ENCODE results near the gene IRS2.

Gene IRS2

GRCh38 chr13:109725995-109726637 is 60.3 kb downstream of the IRS2 start:
- Histone ChIP-seq H3K27ac (ENCODE audit: low read length, poor library complexity, severe bottlenecking) (no peak overlapping the region), H3K18ac (ENCODE audit: low read depth in 1 of 2, low read length in 2 of 2) (no peak overlapping the region), H3K4me1 (ENCODE audit: control insufficient read depth, insufficient read depth, low read depth, low read length) (no peaks in the 10 kb centered on the region), H3K14ac (ENCODE audit: low read length in 2 of 2) (no peak overlapping the region), H2AK5ac (ENCODE audit: low read length, severe bottlenecking) (no peak overlapping the region), H3K79me1 (replicated peaks; ENCODE audit: low read length, poor library complexity, severe bottlenecking) (no peaks in the 10 kb centered on the region), H3K4me3 (ENCODE audit: insufficient read depth in 1 of 2, low read depth in 1 of 2, low read length in 2 of 2) (no peak overlapping the region), H3K4me2 (ENCODE audit: low read length, poor library complexity, severe bottlenecking) (no peak overlapping the region), H3K4ac (ENCODE audit: low read depth in 1 of 2, low read length in 2 of 2) (no peak overlapping the region), H4K91ac (ENCODE audit: low read length) (no peak overlapping the region), H3K23ac (ENCODE audit: low read length in 2 of 2) (no peak overlapping the region), H2BK12ac (ENCODE audit: low read length in 2 of 2) (no peak overlapping the region), H4K8ac (ENCODE audit: low read length) (no peak overlapping the region), H3K36me3 (ENCODE audit: control insufficient read depth in 1 of 2, insufficient read depth in 2 of 2, low read depth in 1 of 2, low read length in 2 of 2) (no peaks in the 10 kb centered on the region), H2BK15ac (ENCODE audit: low read depth, poor library complexity, severe bottlenecking) (no peak overlapping the region), H2AFZ (ENCODE audit: low read depth, low read length) (no peak overlapping the region), H2BK5ac (ENCODE audit: low read depth, low read length, poor library complexity, severe bottlenecking) (no peak overlapping the region), H2BK120ac (ENCODE audit: low read depth, low read length) (no peak overlapping the region), H3K9ac (ENCODE audit: low read length) (no peak overlapping the region), H3K9me3 (ENCODE audit: control insufficient read depth, low read length) (no peaks in the 10 kb centered on the region), H3K27me3 (ENCODE audit: control insufficient read depth in 1 of 2, insufficient read depth in 1 of 2, low read length in 2 of 2) (peaks cover 0 to 27% of the 10 kb centered on the region in 2 experiments)
- 96% methylated on average over 7 of the region's 7 CpGs for WGBS
- DNase-seq: no peak

GRCh38 chr13:109725297-109725696 is 61.1 kb downstream of the IRS2 start:
- WGBS: 68% methylated on average over 3 of the region's 4 CpGs
- Histone ChIP-seq H3K9me3 (ENCODE audit: control insufficient read depth, low read length) (no peaks in the 10 kb centered on the region), H4K8ac (ENCODE audit: low read length) (no peak overlapping the region), H2AFZ (ENCODE audit: low read depth, low read length) (no peak overlapping the region), H2BK12ac (ENCODE audit: low read length in 2 of 2) (no peak overlapping the region), H3K9ac (ENCODE audit: low read length) (no peak overlapping the region), H3K79me1 (replicated peaks; ENCODE audit: low read length, poor library complexity, severe bottlenecking) (no peaks in the 10 kb centered on the region), H3K27me3 (ENCODE audit: control insufficient read depth in 1 of 2, insufficient read depth in 1 of 2, low read length in 2 of 2) (peaks cover 0 to 27% of the 10 kb centered on the region in 2 experiments), H2BK15ac (ENCODE audit: low read depth, poor library complexity, severe bottlenecking) (no peak overlapping the region), H3K23ac (ENCODE audit: low read length in 2 of 2) (no peak overlapping the region), H2AK5ac (ENCODE audit: low read length, severe bottlenecking) (no peak overlapping the region), H3K36me3 (ENCODE audit: control insufficient read depth in 1 of 2, insufficient read depth in 2 of 2, low read depth in 1 of 2, low read length in 2 of 2) (no peaks in the 10 kb centered on the region), H3K4ac (ENCODE audit: low read depth in 1 of 2, low read length in 2 of 2) (no peak overlapping the region), H3K14ac (ENCODE audit: low read length in 2 of 2) (no peak overlapping the region), H4K91ac (ENCODE audit: low read length) (no peak overlapping the region), H3K4me3 (ENCODE audit: insufficient read depth in 1 of 2, low read depth in 1 of 2, low read length in 2 of 2) (no peak overlapping the region), H2BK120ac (ENCODE audit: low read depth, low read length) (no peak overlapping the region), H3K27ac (ENCODE audit: low read length, poor library complexity, severe bottlenecking) (no peak overlapping the region), H3K4me1 (ENCODE audit: control insufficient read depth, insufficient read depth, low read depth, low read length) (no peaks in the 10 kb centered on the region), H3K18ac (ENCODE audit: low read depth in 1 of 2, low read length in 2 of 2) (no peak overlapping the region), H2BK5ac (ENCODE audit: low read depth, low read length, poor library complexity, severe bottlenecking) (no peak overlapping the region), H3K4me2 (ENCODE audit: low read length, poor library complexity, severe bottlenecking) (no peak overlapping the region)
- DNase-seq: no peak

GRCh38 chr13:109724603-109725002 is 61.8 kb downstream of the IRS2 start:
- H4K91ac ChIP-seq (ENCODE audit: low read length): no peak overlapping the region
- WGBS: 94% methylated on average over 6 of the region's 6 CpGs
- H3K4me3 ChIP-seq (ENCODE audit: insufficient read depth in 1 of 2, low read depth in 1 of 2, low read length in 2 of 2): no peak overlapping the region
- no peak overlapping the region for H2AK5ac ChIP-seq (ENCODE audit: low read length, severe bottlenecking)
- H2BK12ac ChIP-seq (ENCODE audit: low read length in 2 of 2): no peak overlapping the region
- DNase-seq: no peak
- no peak overlapping the region for H2BK15ac ChIP-seq (ENCODE audit: low read depth, poor library complexity, severe bottlenecking)
- H3K14ac ChIP-seq (ENCODE audit: low read length in 2 of 2): no peak overlapping the region
- H2BK120ac ChIP-seq (ENCODE audit: low read depth, low read length): no peak overlapping the region
- no peak overlapping the region for H3K23ac ChIP-seq (ENCODE audit: low read length in 2 of 2)
- H3K27ac ChIP-seq (ENCODE audit: low read length, poor library complexity, severe bottlenecking): no peak overlapping the region
- no peak overlapping the region for H3K18ac ChIP-seq (ENCODE audit: low read depth in 1 of 2, low read length in 2 of 2)
- no peak overlapping the region for H2BK5ac ChIP-seq (ENCODE audit: low read depth, low read length, poor library complexity, severe bottlenecking)
- H3K9ac ChIP-seq (ENCODE audit: low read length): no peak overlapping the region
- H3K36me3 ChIP-seq (ENCODE audit: control insufficient read depth in 1 of 2, insufficient read depth in 2 of 2, low read depth in 1 of 2, low read length in 2 of 2): no peaks in the 10 kb centered on the region
- no peaks in the 10 kb centered on the region for H3K9me3 ChIP-seq (ENCODE audit: control insufficient read depth, low read length)
- H4K8ac ChIP-seq (ENCODE audit: low read length): no peak overlapping the region
- no peaks in the 10 kb centered on the region for H3K4me1 ChIP-seq (ENCODE audit: control insufficient read depth, insufficient read depth, low read depth, low read length)
- H3K4me2 ChIP-seq (ENCODE audit: low read length, poor library complexity, severe bottlenecking): no peak overlapping the region
- H3K4ac ChIP-seq (ENCODE audit: low read depth in 1 of 2, low read length in 2 of 2): no peak overlapping the region
- no peak overlapping the region for H2AFZ ChIP-seq (ENCODE audit: low read depth, low read length)
- peaks cover 0 to 27% of the 10 kb centered on the region in 2 experiments for H3K27me3 ChIP-seq (ENCODE audit: control insufficient read depth in 1 of 2, insufficient read depth in 1 of 2, low read length in 2 of 2)
- no peaks in the 10 kb centered on the region for H3K79me1 ChIP-seq (replicated peaks; ENCODE audit: low read length, poor library complexity, severe bottlenecking)

GRCh38 chr13:109723046-109723445 is 63.3 kb downstream of the IRS2 start:
- Histone ChIP-seq H3K4me2 (ENCODE audit: low read length, poor library complexity, severe bottlenecking) (no peak overlapping the region), H4K8ac (ENCODE audit: low read length) (no peak overlapping the region), H2BK12ac (ENCODE audit: low read length in 2 of 2) (no peak overlapping the region), H3K14ac (ENCODE audit: low read length in 2 of 2) (no peak overlapping the region), H4K91ac (ENCODE audit: low read length) (no peak overlapping the region), H2BK15ac (ENCODE audit: low read depth, poor library complexity, severe bottlenecking) (no peak overlapping the region), H2BK5ac (ENCODE audit: low read depth, low read length, poor library complexity, severe bottlenecking) (no peak overlapping the region), H3K4ac (ENCODE audit: low read depth in 1 of 2, low read length in 2 of 2) (no peak overlapping the region), H3K9me3 (ENCODE audit: control insufficient read depth, low read length) (no peaks in the 10 kb centered on the region), H3K36me3 (ENCODE audit: control insufficient read depth in 1 of 2, insufficient read depth in 2 of 2, low read depth in 1 of 2, low read length in 2 of 2) (no peaks in the 10 kb centered on the region), H3K27ac (ENCODE audit: low read length, poor library complexity, severe bottlenecking) (no peak overlapping the region), H2BK120ac (ENCODE audit: low read depth, low read length) (no peak overlapping the region), H3K18ac (ENCODE audit: low read depth in 1 of 2, low read length in 2 of 2) (no peak overlapping the region), H3K27me3 (ENCODE audit: control insufficient read depth in 1 of 2, insufficient read depth in 1 of 2, low read length in 2 of 2) (peaks cover 0 to 17% of the 10 kb centered on the region in 2 experiments), H2AFZ (ENCODE audit: low read depth, low read length) (no peak overlapping the region), H3K9ac (ENCODE audit: low read length) (no peak overlapping the region), H3K79me1 (replicated peaks; ENCODE audit: low read length, poor library complexity, severe bottlenecking) (no peaks in the 10 kb centered on the region), H3K4me1 (ENCODE audit: control insufficient read depth, insufficient read depth, low read depth, low read length) (no peaks in the 10 kb centered on the region), H2AK5ac (ENCODE audit: low read length, severe bottlenecking) (no peak overlapping the region), H3K23ac (ENCODE audit: low read length in 2 of 2) (no peak overlapping the region), H3K4me3 (ENCODE audit: insufficient read depth in 1 of 2, low read depth in 1 of 2, low read length in 2 of 2) (no peak overlapping the region)
- no peak for DNase-seq
- WGBS: 93% methylated on average over 3 of the region's 3 CpGs

All from mesenchymal stem cell (in vitro differentiated cells and primary cell).